ENCODE data around the gene PER1. TPM values are rescaled to one million over a fixed set of nuclear protein-coding genes. Genes with fewer than 3 reads are reported as not detected.
A peak's percentile ranks its signal among the peaks of the same experiment; 100 is the strongest.

PER1 gene
- total and polyA plus RNA-seq, 2 of the 13 experiments (the other 11 are each of a cell fraction or from before 2014, with no cell fraction given): 2.6 to 3.6 TPM

- POLR2A ChIA-PET: no interaction called here
- Histone ChIP-seq H3K36me3 (replicated peaks in 1 of 2; ENCODE audit: control insufficient read depth in 1 of 2, insufficient read depth in 2 of 2, low read length in 2 of 2) (no peaks in the 10 kb centered on the region), H3K27me3 (ENCODE audit: control insufficient read depth in 1 of 2, insufficient read depth in 2 of 2, low read length in 2 of 2) (peaks cover 0 to 12% of the 10 kb centered on the region in 2 experiments; a peak in 1 of 5 replicates), H3K27ac (ENCODE audit: extremely low read length, insufficient read depth, low read length) (no peak overlapping the region), H3K4me2 (ENCODE audit: low read depth, low read length) (no peak overlapping the region), H3K4me3 (replicated peaks in 1 of 3; ENCODE audit: insufficient read depth in 1 of 3, low read depth in 2 of 3, low read length in 3 of 3) (no peak overlapping the region), H3K9ac (ENCODE audit: insufficient read depth, low read depth, low read length) (no peak overlapping the region), H3K79me2 (ENCODE audit: insufficient read depth, low read length) (no peaks in the 10 kb centered on the region), H4K20me1 (ENCODE audit: insufficient read depth, low read length) (no peaks in the 10 kb centered on the region), H3K9me3 (ENCODE audit: low read length) (no peaks in the 10 kb centered on the region), H3K4me1 (ENCODE audit: insufficient read depth, low read length) (peaks cover 29% of the 10 kb centered on the region), H2AFZ (ENCODE audit: low read length) (no peak overlapping the region)
- 17% methylated on average over 3 of the region's 3 CpGs for WGBS (ENCODE audit: low lambda C conversion rate)
- ATAC-seq: no peak
- no peak for FAIRE-seq
- TF ChIP-seq ZNF205 (CRISPR knock-in tag; IDR thresholded peaks at IDR 0.05) (no peak), BHLHE40 (IDR thresholded peaks at IDR 0.05; ENCODE audit: low read length) (0 out of 2 replicates have a peak, but pooled peaks have one; percentile 20), MYC (CRISPR knock-in tag; IDR thresholded peaks at IDR 0.05; ENCODE audit: borderline replicate concordance) (no peak), PRDM10 (CRISPR knock-in tag; IDR thresholded peaks at IDR 0.05; ENCODE audit: low read depth) (no peak), ZNF121 (CRISPR knock-in tag; IDR thresholded peaks at IDR 0.05) (peak; percentile 61)
- no peak for DNase-seq (ENCODE audit: low spot score)
- intact Hi-C loops (cut with micrococcal nuclease; ENCODE audit: unreplicated experiment): no loop called here
- CTCF ChIA-PET (ENCODE audit: low intra/inter-chr PET ratio, low total read pairs): no interaction called here
- in situ Hi-C loops (cut with HindIII; ENCODE audit: extremely low pct_ligation_motif_present, low pct_unique_long_range_greater_than_20kb): no loop called here
- no TSS peak for BruUV-seq (replicated peaks)
Observed at GRCh38 chr17:8131844-8132441, 20.3 kb downstream of the PER1 start.

Measured in HepG2 (cell line).